HL-60 (cell line): ENCODE measurements around the gene IFRD1.

Source experiments
- CTCF ChIP-seq: IDR thresholded peaks from one replicate; pipeline ENCODE4 v1.5.1; 2011; ENCODE audit warnings: low read length, control low read depth, inconsistent platforms; ENCODE audit not compliant: insufficient read depth
- GABPA ChIP-seq: IDR thresholded peaks from 2 replicates; pipeline ENCODE4 v1.6.1; 2012; ENCODE audit warnings: low read depth
- POLR2AphosphoS5 ChIP-seq: IDR thresholded peaks from 2 replicates; pipeline ENCODE4 v1.6.1; 2012; ENCODE audit warnings: low read depth
- REST ChIP-seq: IDR thresholded peaks from 2 replicates; pipeline ENCODE4 v1.6.1; 2012; ENCODE audit warnings: low read depth; ENCODE audit not compliant: insufficient replicate concordance

GRCh38 chr7:112476390-112477052, 26.3 kb downstream of the IFRD1 start:
- no peak for TF ChIP-seq CTCF
- no peak for TF ChIP-seq GABPA
- TF ChIP-seq REST: no peak
- TF ChIP-seq POLR2AphosphoS5: no peak
